GM21576 (cell line): Measurements from ENCODE around the gene TBC1D3C.
"Not testable (repeated sequence)": the region's sequence is repeated elsewhere in the genome, so short reads cannot be mapped to it uniquely, and the experiment has no call there.

Experiments
- ATAC-seq: cut with Tn5 transposase; IDR thresholded peaks from one replicate; pipeline ENCODE4 v1.9.1; 2021; ENCODE audit warnings: mild to moderate bottlenecking, moderate library complexity; ENCODE audit not compliant: unreplicated experiment

TBC1D3C gene

DNA sequence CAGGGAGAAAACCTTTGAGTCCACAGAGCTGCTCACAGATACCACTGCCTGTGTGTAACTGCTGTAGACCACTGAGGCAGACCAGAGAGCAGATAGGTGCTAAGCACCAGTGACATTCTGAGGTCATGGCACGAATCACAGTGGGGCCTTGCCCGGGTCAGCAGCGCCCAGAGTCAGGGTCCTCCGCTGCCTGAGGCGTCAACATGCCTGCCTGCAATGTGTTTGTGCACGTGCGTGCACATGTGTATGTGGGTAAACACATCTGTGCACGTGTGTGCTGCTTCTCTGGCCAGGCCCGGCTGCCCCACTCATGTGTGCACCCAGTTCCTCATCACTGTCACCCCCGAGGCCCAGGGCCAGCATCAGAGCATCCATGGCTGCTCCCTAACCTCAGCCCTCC lies at the start of gene TBC1D3C:
Gene TBC1D3C (minus strand): TSS at position 101 of the 400 bp plus-strand sequence. CDS start 1,568 bp downstream, outside the sequence.
- not testable (repeated sequence) for ATAC-seq

GRCh38 chr17:38099262-38099661 lies 30.8 kb upstream of the TBC1D3C start:
- not testable (repeated sequence) for ATAC-seq

- ATAC-seq, result not testable (repeated sequence)
Observed at GRCh38 chr17:38094059-38094694, 25.7 kb upstream of the TBC1D3C start.

- ATAC-seq, result not testable (repeated sequence)
Observed at GRCh38 chr17:38088120-38088519, 19.7 kb upstream of the TBC1D3C start.

DNA sequence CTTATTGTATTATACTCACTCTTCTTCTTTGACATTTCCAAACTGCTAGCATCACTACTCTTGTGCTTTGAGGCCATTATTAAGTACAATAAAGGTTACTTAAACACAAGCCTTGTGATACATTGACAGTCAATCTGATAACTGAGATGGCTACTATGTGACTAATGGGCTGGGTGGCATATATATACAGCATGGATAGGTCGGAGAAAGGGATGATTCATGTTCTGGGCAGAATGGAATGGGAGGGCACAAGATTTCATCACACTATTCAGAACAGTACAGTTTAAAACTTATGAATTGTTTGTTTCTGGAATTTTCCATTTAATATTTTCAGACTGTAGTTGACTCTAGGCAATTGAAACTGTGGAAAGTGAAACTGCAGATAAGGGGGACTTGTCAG lies 18.9 kb upstream of the TBC1D3C start:
- not testable (repeated sequence) for ATAC-seq
